SKM-1 (cell line): ENCODE measurements around the gene PCP4.

Source experiments
- DNase-seq: peaks from one replicate; lab custom pipeline; 2025; ENCODE audit not compliant: unreplicated experiment; lab: John Stamatoyannopoulos, UW

The PCP4 gene

DNA sequence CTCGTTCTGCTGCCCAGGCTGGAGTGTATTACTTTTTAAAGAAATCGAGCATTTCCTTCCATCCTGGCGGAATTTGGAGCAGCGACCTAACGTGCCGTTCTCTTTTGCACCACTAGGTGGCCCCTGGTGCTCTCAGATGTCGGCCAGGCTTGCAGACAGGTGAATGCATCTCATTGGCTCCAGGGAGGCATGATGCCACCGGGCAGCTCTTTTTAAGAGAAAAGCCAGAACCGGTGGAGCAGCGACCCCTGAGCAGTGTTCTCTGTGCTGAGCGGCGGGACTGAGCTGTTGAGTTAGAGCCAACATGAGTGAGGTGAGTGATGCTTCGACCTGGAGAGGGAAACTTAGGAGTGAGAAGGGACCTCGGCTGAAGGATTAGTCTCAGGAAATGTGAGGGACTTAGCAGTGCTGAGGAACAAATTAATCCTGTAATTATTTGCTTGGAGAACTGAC, at the start of gene PCP4:
Gene PCP4, plus strand, starts transcription at position 241 of the 453 bp plus-strand sequence. Its CDS starts 64 bp downstream, at position 305.
- no peak for DNase-seq

DNA sequence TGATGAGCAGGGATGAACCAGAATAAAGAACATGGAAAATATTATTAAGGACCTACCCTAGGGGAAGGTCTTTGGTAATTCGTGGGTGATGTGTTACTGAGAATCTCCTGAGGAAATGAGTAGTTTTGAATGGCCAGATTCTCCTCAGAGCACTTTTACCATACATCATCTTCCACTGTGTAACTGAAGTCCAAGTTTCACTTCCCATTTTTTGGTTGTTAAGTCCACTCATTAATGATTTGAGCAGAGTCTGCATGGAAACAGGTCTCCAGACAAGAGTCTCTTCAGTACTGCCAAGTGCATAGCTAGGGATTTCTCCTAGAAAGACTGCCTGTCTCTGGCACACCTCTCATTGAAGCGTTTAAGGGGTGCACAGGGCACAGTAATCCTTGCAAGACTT, 48.7 kb upstream of the PCP4 start:
- DNase-seq = no peak

DNA sequence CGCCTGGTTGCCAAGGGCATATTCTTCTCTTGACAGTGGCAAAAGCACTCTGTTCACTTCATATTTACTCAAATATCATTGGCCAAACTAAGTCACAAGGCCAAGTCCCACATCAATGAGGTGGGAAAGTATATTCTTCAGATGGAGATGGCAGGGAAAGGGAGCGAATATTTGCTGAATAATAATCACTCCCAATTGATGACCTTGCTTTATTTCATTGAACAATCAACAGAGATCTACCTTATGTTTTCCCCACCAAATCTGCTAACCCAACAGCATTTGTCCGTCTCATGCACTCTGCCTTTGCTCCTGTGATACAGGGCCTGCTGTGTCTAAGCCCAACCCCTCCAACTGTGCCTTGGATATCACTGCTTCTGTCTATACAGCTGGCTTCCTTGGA, 45.2 kb upstream of the PCP4 start:
- DNase-seq = no peak

DNA sequence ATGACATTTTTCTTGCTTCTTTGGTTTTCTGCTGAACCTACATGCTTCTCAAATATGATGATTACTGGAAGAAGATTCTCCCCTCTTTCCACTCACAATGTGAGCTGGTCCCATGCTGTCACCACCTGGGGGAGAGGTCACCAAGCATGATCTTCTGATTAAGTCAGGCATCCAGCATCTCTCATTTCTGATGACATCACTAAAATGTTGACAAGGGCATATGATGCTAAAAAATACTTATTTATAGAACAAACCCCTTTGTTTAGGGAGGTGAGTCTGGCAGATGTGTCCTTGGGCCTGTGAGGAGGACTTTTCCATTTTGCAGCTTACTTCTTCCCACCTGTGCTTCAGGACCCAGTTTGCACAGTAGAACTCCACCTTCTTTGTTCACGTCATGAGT, 42.0 kb upstream of the PCP4 start:
- no peak for DNase-seq

DNA sequence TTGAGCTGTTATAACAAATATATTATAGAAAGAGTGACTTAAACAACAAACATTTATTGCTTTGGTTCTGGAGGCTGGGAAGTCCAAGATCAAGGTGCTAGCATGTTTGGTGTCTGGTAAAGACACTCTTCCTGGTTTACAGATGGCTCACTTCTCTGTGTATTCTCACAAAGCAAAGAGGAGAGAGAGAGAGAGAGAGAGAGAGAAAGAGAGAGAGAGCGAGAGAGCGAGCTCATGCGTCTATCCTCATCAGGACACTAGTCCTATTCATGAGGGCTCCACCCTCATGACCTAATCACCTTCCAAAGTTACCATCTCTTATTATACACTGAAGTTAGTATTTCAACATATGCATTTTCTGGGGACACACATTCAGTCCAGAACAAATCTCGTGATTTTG, 32.7 kb upstream of the PCP4 start:
- DNase-seq = no peak

DNA sequence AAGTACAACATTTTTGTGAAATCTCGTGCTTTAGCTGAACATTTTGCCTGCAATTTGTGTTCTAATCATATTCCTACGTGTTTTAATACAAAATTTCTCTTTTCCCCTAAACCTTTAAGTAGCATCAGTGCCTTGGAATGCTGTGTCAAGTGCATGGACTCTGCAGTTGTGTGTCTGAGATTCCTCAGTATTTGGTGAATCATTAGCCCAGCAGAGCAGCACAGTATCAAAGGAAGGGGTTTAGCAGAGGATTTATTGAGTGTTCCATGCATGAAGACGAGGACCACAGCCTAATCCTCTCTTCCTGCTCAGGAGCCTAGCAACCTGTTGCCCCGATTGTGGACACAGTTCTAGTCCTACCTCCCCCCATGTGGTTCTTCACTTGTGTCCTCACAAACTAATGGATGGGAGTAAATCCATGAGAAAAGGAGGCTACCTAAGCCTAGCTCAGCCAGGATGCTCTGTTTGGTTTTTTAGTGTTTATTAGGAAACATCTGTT, 29.3 kb upstream of the PCP4 start:
- DNase-seq = no peak

DNA sequence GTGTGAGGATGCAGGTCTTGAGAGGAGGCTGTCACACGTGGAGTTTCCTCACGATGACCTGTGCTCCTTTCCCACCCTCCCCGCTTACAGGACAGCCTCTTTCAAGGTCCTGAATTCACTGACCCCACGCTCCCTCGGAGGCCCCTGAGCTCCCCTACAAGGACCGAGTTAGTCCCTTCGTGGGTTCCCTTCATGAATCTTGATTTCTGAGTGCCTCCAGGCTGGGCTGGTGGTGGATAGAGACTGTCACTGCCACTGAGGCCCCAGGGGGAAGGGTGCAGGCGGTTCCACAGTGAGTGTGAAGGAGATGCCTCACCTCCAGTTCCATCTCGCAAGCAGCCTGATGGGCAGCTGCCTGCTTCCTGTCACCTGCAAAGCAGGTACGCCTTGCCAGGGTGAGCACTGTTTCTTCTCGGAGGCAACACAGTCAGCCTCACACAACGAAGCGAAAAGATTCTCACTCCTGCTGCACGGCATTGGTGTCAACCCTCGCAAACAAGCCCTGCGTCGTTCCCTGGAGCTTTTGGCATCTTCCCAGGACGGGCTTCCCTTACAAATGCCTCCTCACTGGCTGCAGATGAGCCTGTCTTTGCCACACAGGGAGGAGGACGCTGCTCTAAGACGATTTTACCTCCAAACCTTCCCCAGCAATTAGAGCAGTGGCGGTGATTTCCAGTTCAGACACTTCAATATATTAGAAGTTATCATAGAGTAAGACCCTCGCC, 26.7 kb upstream of the PCP4 start:
- no peak for DNase-seq

DNA sequence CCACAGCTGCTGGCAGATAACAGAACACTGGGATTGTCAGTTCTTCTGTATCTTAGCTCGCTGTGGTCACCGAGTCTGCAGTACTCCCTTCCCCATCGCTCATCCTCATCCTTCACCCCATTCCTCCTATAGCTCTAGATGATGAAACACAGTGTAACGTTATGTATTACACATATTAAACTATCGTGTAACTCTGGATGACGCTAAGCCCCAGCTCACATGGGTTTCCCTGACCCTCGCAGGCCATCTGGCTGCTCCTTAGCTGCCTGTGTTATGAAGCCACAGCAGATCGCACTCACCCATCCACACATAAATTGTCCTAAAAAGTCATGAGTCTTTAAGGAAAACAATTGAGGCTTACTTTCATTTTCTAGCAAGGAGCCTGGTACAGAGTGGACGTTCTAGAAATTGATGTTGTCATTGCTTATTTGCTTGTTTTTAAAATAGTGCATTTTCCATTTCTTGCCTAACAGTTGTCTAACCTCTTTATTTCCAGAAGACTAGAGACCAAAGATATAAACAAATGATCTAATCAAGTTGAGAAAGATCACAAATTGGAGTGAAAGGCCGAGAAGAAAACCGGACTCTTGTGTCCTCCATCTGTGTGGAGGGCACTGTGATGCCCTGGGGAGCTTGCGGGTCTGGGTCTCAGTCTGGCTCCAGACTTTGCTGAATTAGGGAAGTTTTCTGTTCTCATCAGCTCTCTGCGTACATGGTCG, 24.3 kb upstream of the PCP4 start:
- DNase-seq = no peak

DNA sequence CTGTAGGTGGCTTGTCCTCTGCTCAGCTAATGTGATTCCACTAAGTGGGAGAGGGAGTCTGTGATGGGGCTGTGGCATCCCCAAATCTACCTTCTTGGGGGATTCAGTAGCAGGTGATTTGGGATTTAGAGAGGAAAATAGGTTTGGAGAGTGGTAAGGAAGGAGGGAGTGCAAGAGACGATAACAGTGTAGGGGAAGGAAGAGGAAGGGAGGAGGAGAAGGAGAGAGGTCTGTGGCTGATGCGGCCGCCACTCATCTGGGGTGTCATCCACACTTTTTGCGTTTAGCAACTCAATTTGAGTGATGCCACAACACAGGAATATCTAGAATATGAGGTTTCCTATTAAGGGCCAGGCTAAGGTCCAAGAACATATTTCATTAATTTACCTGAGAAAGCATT, 23.8 kb upstream of the PCP4 start:
- DNase-seq = no peak

DNA sequence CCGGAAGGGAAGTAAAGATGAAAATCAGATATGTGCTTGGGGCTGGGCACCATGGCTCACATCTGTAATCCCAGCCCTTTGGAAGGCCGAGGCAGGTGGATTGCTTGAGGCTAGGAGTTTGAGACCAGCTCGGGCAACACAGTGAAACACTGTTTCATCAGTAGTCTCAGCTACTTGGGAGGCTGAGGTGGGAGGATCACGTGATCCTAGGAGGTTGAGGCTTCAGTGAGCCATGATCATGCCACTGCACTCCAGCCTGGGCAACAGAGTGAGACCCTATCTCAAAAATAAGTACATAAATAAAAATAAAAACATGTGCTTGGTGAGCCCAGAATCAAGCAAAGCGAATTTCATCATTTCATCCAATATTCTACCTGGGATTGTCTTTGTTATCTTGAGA, 23.3 kb upstream of the PCP4 start:
- no peak for DNase-seq

DNA sequence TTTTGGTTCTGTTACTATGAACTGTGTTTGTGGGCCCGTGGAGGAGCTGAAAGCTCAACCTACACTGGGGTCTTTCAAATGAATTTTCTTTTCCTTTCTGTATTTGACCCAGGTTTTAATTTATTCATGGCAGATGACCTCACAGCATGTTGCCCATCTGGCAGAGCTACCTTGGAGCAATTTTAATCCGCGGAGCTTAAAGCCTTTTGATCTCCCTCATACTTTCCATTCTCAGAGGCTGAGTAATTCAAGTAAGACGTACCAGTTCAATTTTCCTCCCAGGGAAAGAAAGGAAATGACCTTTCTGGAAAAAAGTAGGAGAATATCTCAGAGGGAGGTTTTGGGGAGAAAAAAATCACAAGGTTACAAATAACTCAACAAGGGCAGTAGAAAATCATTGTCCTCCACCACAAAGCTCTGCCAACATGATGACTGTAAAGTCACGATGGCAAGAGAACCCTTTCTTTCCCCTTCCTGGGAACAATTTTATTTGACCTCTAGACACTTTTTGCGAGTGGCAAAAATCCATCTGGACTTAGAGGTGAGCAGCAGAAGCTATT, 21.6 kb upstream of the PCP4 start:
- DNase-seq = no peak

DNA sequence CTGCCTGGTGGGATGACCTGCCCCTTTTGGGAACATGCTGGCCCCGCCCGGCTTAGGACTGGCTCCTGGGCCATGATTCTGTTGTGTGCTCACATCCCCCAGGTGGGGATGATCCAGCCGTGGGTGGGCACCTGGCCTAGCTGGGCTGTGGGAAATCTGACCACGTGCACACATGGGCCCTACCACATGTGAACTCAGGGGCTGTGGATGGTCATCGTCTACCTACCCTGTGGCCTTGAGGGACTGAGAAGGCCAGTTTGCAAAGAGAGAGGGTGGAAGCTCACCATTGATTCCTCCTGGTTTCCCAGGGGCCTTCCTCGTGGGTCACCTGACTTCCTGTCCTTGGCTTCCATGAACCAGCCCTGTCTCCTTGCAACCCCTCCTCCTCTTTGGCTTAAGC, 19.4 kb upstream of the PCP4 start:
- DNase-seq = no peak

DNA sequence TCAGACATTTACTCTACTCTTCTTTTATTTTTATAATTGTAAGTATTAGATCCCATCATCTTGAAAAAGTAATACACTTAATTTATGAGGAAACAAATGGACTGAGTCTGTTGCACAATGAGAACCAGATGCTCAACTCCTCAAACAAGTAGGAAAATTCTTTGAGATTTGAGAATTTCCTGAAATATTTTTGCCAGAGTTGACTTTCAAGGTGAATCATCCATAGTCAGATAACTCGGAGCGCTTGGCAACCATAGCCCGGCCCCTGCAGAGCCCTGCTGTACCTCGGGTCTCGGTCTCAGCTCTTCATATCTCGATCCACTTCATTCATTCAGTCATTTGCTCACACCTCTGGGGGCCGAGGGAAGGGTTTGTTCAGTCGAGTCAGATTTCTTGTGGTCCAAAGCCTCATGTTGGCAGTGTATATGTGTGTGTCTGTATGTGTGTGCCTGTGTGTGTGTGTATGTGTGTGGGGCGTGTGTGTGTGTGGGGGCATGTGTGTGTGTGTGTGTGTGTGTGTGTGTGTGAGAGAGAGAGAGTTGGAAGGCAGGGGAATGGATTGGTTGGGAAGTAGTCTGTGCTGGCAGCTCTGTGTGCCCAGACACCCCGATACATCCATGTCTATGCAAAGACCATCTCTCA, 18.1 kb upstream of the PCP4 start:
- DNase-seq = no peak

DNA sequence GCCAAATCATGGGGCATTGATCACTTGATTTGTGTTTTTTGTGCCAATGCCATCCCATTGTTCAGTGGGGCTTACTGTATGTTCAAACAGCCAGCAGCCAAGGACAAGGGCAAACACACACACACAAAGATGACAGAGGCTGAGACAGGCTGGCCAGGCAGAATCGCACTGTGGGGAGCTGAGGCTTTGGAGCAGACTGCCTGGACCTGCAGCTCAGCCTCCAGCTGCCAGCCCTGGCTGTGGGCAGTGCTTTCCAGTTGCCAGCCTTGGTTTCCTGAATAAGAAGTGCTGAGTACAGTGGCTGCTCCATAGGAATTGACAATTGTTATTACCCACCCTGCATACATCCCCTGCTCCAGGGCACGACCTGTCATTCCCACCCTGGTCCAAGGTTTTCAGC, 16.9 kb upstream of the PCP4 start:
- no peak for DNase-seq

DNA sequence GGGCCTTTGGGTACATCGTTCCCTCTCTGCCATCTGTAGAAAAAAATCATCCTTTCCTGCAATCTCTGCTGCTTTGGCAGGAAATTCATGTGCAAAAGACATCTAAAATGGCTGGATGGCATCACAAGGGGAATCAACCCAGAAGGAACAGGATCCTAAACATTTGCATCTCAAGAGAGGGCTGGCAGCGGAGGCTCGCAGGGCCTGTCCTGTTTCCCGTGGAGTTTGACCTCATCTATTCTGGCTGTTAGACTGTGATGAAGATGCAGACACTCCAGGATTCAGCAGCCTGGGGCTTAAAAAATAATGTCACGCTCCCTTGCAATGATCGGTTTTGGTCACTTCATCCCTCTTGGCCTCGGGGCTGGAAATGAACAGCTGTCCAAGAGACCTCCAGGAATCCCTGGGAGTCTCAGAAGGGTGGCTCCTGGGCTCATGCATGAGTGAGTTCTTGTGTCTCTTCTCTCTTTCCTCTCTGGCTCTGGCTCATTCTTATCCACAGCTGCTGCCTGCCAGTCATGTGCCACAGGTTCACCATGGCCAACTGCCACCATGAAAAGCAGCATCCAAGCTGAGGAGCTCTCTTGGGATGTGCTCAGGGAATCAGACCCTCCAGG, 16.1 kb upstream of the PCP4 start:
- DNase-seq = no peak

DNA sequence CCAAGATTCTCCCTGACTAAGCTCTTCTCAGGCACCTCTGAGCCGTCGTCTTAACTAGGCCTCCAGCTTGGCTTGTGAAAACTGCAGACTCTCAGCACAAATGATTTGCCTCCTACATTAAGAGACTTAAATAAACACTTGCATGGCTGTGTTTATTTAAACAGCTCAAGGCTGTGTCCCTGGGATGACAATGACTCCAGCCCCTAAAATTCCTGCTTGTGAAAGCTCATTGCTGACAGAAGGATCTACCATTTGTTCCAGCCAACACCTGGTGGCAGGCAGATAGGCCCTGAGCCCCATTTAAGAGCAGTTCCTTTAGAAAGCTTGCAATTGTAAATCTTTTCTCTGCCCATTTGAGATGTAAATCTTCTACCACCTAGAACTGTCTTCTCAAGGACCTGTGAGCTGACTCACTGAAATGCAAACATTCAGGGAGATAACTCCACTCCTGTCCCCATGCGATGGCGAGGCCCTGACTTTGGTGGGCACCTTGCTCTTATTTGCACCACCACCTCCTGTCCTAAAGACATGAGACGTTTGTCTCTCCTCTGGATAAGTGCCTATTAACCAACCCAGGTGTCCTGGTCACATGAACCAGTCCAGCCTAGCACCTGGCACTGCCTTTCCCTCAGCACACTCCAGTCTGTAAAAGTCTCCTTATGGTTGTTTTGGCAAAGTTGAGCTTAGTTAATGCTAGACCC, 15.1 kb upstream of the PCP4 start:
- DNase-seq = no peak

DNA sequence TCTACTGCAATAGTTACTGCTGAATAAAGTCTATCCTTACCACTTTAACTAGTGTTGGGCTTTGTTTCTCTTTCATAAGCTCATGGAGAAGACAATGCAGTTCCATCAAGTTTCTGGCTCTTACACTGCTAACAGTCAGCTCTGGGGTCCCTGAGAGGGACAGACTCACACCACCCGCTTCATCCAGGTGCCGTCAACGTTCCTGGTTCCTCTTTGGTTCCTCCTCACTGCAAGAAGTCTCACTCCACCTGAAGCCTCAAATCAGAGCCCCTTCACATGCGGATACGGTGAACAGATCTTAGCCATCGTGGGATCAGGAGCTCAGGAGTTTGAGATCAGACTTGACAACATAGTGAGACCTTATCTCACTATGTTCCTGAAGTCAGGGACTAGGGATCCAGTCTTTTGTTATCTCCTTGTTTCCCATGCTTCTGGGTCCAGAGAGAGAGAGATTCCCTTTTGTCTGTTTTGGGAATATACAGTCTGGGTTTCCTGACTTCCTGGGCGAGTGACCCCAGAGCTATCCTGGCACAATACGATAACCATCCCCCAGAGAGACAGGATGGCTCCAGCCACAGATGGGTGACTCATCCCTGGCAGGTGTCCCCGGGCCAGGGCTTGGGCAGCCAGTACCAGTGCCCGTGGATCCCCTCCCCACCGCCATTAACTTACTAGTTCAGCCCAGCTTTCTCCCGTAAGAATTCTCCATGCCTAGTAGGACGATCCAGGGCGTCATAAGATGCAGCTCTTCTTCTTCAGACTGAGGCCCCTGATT, 14.3 kb upstream of the PCP4 start:
- DNase-seq = no peak

DNA sequence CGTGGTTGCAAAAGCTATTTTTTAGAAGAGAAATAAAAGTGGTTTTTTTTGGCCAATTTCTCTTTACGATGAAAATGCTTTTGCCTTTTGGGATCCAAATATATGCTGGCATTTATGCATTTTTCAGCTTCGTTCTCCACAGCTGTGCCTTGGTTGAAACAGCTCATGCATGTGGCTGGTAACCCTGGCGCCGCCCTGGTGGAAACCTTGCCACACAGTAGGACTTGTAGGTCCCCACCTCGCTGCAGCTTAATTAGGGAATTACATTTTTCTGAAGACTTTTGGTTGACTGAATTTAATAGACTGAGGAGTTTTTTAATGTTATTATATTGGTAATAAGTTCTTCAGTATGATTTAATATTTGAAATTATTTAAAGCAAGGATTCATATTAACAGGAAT, 12.7 kb upstream of the PCP4 start:
- no peak for DNase-seq

DNA sequence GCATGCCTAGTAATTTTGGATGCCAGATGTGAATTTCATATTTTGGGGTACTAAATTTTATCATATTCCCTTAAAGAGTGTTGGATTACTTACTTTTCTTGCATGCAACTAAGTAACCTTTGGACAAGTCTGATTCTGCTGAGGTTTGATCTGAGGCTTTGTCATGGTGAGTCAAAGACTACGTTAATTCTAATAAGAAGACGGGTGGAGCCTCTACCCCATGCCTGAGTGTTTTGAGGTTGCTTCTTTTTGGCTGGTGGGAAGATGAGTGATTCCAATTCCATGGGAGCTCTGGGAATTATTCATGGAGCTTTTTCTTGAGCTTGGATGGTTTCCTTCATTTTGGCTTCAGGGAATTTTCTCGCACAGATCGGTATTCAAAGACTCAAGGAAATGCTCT, 11.6 kb upstream of the PCP4 start:
- no peak for DNase-seq

DNA sequence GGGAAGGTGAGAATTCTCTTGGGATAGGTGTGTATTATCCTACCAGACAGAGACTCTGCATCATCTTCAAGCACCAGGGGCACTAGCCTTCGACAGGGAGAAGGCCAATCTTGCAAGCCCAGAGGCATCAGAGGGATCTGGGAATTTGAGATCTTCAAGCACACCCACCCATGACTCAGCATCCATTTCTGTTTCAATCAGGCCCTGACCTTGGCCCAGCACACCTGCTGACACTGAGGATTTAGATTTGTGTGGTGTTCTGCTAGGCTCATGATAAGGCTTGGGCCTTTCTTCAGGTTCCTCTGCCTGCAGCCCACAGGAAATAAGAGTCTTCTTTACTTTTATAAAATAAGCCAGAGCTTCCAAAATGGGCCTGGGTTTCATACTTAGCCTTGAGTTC, 6.6 kb upstream of the PCP4 start:
- no peak for DNase-seq
